Mucosa of descending colon (tissue), 3 donors: Measurements from ENCODE around the gene ABHD4. TPM values are rescaled to one million over a fixed set of nuclear protein-coding genes. Genes with fewer than 3 reads are reported as not detected.

Experiments
- ATAC-seq: fragments of 200-7000 bp; cut with Tn5 transposase; one replicate; pipeline ENCODE4 v1.9.1; 2020; ENCODE audit warnings: mild to moderate bottlenecking, moderate library complexity
- DNase-seq, 3 donors: peaks; one replicate each; pipeline ENCODE4 v3.0.0-alpha.2; 2020
- H3K36me3 ChIP-seq: fragments of 200-600 bp; one replicate; pipeline ENCODE4 v1.8.0; 2021; ENCODE audit warnings: low read depth, mild to moderate bottlenecking
- H3K4me1 ChIP-seq: fragments of 200-600 bp; one replicate; pipeline ENCODE4 v1.8.0; 2021; ENCODE audit warnings: low read depth, mild to moderate bottlenecking
- H3K4me3 ChIP-seq: fragments of 200-600 bp; one replicate; pipeline ENCODE4 v1.8.0; 2021; ENCODE audit warnings: mild to moderate bottlenecking
- H3K9me3 ChIP-seq: fragments of 200-600 bp; one replicate; pipeline ENCODE4 v1.8.0; 2021; ENCODE audit warnings: mild to moderate bottlenecking
- intact Hi-C, 2 donors: fragments of 100-400 bp; cut with DNase I in 1 of 2; cut with micrococcal nuclease in 1 of 2; formaldehyde crosslinking; loops; one replicate each; pipeline versions ENCODE4 v1.11.0 to v1.11.1; 2022; cut with DNase I, micrococcal nuclease
- total RNA-seq, 3 donors: library from RNA; stranded (reverse); fragmentation: NEBNext Ultra II Directional in 2 of 3; extraction: Animal tissue kit (Norgen Biotek cat#: 25700) in 2 of 3; gene quantifications; one replicate each; pipeline versions ENCODE4 v1.2.1 to v1.2.4, GENCODE V29; 2021 to 2023
- TF ChIP-seq, protein P1 (sequence below): fragments of 200-600 bp; IDR thresholded peaks from one replicate; pipeline ENCODE4 v1.8.0; 2022; ENCODE audit warnings: antibody characterized with exemption, mild to moderate bottlenecking
- donor health status: DM: no; HTN: no; CAD: no; lungs with moderate emphysema.
- donor health status: DM: no; HTN: no; CAD: no.
- donor health status: DM: no; HTN: yes; CAD: no.

ABHD4 gene
- total RNA-seq, 3 donors from 2014 or later = 19.3 to 28.4 (median 26.3) TPM

DNA sequence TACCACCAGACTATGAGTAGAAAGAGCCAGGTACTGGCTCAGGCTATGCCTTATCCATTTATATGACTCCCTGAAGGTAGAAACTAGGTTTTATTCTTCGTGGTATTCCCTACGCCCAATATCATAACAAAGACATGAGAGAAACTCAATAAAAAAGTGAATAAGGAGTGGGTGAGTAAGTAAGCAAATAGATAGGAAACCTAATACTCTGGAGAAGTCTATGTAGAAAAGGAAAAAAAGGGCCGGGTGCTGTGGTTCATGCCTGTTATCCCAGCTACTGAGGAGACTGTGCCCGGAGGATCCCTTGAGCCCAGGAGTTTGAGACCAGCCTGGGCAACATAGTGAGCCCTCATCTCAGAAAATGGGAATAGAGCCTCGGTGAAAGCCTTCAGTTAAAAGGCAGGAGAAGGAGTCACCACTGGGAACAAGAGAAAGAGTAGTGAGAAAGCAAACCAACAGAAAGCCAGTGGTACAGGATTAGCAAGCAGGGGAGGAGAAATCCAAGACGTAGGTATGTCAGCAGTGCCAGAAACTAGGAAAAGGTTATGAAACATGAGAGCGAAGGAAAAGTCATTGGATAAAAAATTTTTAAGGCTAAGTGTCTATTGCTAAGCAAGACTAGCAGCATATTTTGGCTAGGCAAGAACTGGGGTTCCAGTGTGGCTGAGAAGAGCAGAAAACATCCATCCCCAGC is 52.1 kb downstream of the ABHD4 start:
- no peaks in the 10 kb centered on the region for H3K9me3 ChIP-seq
- ATAC-seq (no peak), DNase-seq (no peak)
- intact Hi-C loops = loop anchor here in 1 of 2 donors (5.0 kb wide), 1 partner anchor 93 kb away; no protein-coding TSS in a partner anchor
- no peaks in the 10 kb centered on the region for H3K36me3 ChIP-seq
- H3K4me1 ChIP-seq = no peaks in the 10 kb centered on the region
- no peak overlapping the region for H3K4me3 ChIP-seq
- TF ChIP-seq, protein P1, sequence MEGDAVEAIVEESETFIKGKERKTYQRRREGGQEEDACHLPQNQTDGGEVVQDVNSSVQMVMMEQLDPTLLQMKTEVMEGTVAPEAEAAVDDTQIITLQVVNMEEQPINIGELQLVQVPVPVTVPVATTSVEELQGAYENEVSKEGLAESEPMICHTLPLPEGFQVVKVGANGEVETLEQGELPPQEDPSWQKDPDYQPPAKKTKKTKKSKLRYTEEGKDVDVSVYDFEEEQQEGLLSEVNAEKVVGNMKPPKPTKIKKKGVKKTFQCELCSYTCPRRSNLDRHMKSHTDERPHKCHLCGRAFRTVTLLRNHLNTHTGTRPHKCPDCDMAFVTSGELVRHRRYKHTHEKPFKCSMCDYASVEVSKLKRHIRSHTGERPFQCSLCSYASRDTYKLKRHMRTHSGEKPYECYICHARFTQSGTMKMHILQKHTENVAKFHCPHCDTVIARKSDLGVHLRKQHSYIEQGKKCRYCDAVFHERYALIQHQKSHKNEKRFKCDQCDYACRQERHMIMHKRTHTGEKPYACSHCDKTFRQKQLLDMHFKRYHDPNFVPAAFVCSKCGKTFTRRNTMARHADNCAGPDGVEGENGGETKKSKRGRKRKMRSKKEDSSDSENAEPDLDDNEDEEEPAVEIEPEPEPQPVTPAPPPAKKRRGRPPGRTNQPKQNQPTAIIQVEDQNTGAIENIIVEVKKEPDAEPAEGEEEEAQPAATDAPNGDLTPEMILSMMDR = no peak

DNA sequence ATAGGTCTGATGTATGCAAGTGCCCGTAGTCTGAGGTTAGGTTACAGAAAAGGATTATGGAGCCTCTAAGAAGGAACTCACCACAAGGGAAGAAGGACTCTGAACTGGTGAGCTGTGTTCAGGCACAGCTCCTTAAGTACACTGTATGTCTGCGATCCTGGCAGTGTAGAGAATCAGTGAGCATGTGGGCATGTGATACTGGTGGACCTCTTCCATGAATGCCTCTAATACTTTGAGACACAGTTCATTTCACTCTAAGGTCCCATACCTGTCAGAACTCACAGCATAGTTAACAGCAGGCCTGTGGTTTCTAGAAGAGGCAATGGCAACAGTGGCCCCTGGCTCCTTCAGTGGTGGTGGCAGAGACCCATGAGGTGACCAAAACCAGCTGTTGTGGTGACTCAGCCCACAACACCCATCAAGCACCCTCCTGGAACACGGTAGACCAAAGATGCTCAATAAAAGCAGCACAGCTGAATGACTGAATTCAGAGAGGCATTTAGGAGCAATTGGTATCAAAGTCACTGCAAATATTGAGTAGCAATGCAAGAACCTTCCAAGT is 52.9 kb downstream of the ABHD4 start:
- intact Hi-C loops = loop anchor here in 1 of 2 donors (5.0 kb wide), 1 partner anchor 94 kb away; no protein-coding TSS in a partner anchor
- no peak for ATAC-seq
- Histone ChIP-seq H3K4me1 (no peaks in the 10 kb centered on the region), H3K4me3 (no peak overlapping the region), H3K36me3 (no peaks in the 10 kb centered on the region), H3K9me3 (no peaks in the 10 kb centered on the region)
- TF ChIP-seq, protein P1 = no peak
- no peak for DNase-seq

DNA sequence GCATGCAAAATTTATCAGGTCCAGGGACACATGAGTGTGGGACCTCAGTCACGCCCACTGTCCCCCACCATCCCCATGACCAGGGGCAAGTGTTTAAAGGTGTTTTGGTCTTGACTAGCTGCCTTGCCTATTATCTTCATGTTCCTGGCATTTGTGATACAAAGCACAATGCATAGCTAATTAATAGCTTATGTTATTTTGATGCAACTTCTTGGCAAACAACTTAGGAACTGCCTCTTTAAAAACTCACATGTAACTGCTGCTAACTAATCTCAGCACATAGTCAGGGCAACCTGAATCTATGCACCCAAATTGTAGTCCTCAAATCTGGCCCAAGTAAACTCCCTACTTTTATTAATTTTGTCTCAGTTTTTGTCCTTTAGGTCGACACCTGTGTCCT is 53.5 kb downstream of the ABHD4 start:
- Histone ChIP-seq H3K36me3 (no peaks in the 10 kb centered on the region), H3K4me3 (no peak overlapping the region), H3K9me3 (no peaks in the 10 kb centered on the region), H3K4me1 (no peaks in the 10 kb centered on the region)
- TF ChIP-seq, protein P1 = no peak
- ATAC-seq (no peak), DNase-seq (no peak)
- intact Hi-C loops = loop anchor here in 1 of 2 donors (5.0 kb wide), 1 partner anchor 94 kb away; no protein-coding TSS in a partner anchor

DNA sequence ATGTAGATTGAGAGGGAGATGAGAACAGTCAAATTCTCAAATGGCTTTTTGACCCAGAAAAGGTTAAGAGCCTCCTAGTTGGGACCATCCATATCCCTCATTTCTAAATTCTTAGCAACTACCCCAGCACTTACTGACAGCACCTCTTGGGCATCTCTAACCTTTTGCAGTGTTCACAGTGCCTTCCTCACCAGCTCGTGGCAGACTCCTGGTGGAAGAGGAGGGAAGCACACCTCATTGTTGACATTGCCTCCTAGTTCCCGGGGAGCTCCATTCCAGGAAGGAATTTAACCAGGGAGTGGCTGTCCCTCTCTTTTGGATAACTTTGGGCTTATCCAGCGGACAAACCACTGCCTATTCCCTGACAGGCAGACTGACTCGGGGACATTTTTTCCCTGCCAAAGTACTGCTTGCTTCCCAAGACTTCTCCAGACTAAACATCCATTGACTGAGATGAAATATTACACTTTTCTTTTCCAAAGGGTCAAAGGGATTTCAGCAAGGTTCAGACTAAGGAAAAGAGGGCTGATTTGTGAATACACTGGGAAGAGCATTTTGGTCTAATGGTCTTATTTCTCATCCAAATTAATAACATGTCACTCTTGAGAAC is 55.0 kb downstream of the ABHD4 start:
- DNase-seq (peak in 2 of 3 donors; percentile 70 to 82), ATAC-seq (peak; percentile 90)
- H3K4me1 ChIP-seq = no peaks in the 10 kb centered on the region
- H3K36me3 ChIP-seq = no peaks in the 10 kb centered on the region
- TF ChIP-seq, protein P1 = peak; percentile 71
- no peak overlapping the region for H3K4me3 ChIP-seq
- no peaks in the 10 kb centered on the region for H3K9me3 ChIP-seq
- intact Hi-C loops = loop anchor here in 1 of 2 donors (5.0 kb wide), 1 partner anchor 96 kb away; no protein-coding TSS in a partner anchor

DNA sequence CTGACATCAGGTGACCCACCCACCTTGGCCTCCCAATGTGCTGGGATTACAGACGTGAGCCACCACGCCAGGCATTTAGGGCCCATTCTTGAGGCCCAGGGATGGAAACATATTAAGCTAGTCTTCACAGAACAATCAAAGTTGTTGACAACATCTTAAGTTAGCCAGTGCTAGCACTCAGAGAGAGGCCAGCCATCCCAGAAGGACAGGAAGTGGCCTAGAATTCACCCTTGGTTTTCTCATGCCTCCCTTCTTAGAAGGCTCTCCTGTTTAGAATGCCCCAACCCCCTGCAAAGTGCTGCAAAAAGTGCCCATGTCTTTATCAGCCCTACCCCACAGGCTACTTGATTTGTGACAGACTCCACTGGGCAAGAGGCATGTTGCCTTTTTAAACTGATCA is 58.1 kb downstream of the ABHD4 start:
- Histone ChIP-seq H3K36me3 (no peaks in the 10 kb centered on the region), H3K4me1 (peaks cover 3% of the 10 kb centered on the region), H3K9me3 (no peaks in the 10 kb centered on the region), H3K4me3 (no peak overlapping the region)
- TF ChIP-seq, protein P1 = no peak
- DNase-seq = no peak
- no peak for ATAC-seq
- intact Hi-C loops = no loop called here
